ENCODE measurements around the gene ECSIT.

GRCh38 chr19:11480715-11481533 is 48.0 kb downstream of the ECSIT start, which contains the start of gene ELAVL3:
- TF ChIP-seq, protein P1, sequence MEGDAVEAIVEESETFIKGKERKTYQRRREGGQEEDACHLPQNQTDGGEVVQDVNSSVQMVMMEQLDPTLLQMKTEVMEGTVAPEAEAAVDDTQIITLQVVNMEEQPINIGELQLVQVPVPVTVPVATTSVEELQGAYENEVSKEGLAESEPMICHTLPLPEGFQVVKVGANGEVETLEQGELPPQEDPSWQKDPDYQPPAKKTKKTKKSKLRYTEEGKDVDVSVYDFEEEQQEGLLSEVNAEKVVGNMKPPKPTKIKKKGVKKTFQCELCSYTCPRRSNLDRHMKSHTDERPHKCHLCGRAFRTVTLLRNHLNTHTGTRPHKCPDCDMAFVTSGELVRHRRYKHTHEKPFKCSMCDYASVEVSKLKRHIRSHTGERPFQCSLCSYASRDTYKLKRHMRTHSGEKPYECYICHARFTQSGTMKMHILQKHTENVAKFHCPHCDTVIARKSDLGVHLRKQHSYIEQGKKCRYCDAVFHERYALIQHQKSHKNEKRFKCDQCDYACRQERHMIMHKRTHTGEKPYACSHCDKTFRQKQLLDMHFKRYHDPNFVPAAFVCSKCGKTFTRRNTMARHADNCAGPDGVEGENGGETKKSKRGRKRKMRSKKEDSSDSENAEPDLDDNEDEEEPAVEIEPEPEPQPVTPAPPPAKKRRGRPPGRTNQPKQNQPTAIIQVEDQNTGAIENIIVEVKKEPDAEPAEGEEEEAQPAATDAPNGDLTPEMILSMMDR (IDR thresholded peaks at IDR 0.05): no peak
- TF ChIP-seq POLR2AphosphoS5 (IDR thresholded peaks at IDR 0.05; ENCODE audit: low read depth, low read length): no peak
- TF ChIP-seq, protein P2, sequence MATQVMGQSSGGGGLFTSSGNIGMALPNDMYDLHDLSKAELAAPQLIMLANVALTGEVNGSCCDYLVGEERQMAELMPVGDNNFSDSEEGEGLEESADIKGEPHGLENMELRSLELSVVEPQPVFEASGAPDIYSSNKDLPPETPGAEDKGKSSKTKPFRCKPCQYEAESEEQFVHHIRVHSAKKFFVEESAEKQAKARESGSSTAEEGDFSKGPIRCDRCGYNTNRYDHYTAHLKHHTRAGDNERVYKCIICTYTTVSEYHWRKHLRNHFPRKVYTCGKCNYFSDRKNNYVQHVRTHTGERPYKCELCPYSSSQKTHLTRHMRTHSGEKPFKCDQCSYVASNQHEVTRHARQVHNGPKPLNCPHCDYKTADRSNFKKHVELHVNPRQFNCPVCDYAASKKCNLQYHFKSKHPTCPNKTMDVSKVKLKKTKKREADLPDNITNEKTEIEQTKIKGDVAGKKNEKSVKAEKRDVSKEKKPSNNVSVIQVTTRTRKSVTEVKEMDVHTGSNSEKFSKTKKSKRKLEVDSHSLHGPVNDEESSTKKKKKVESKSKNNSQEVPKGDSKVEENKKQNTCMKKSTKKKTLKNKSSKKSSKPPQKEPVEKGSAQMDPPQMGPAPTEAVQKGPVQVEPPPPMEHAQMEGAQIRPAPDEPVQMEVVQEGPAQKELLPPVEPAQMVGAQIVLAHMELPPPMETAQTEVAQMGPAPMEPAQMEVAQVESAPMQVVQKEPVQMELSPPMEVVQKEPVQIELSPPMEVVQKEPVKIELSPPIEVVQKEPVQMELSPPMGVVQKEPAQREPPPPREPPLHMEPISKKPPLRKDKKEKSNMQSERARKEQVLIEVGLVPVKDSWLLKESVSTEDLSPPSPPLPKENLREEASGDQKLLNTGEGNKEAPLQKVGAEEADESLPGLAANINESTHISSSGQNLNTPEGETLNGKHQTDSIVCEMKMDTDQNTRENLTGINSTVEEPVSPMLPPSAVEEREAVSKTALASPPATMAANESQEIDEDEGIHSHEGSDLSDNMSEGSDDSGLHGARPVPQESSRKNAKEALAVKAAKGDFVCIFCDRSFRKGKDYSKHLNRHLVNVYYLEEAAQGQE (IDR thresholded peaks at IDR 0.05; ENCODE audit: insufficient read depth in 1 of 2, low read depth in 2 of 2, low read length in 1 of 2): no peak
- TF ChIP-seq SIN3A (IDR thresholded peaks at IDR 0.05; ENCODE audit: borderline replicate concordance, insufficient read depth, low read depth, low read length): no peak
